ENCODE measurements around the gene CDH10. TPM values are rescaled to one million over a fixed set of nuclear protein-coding genes. Genes with fewer than 3 reads are reported as not detected.

The CDH10 gene
- polyA plus RNA-seq, 2 of the 4 experiments (the other 2 are of a cell fraction) = 0.58 to 0.63 TPM

- Histone ChIP-seq H3K4me1 (no peaks in the 10 kb centered on the region), H3K9me3 (no peaks in the 10 kb centered on the region), H3K4me2 (no peak overlapping the region), H3K27ac (no peak overlapping the region), H3K4me3 (no peak overlapping the region)
- FAIRE-seq (no peak), DNase-seq (ENCODE audit: low read depth in 1 of 2, low spot score in 1 of 2) (peak in 1 of 2 experiments; percentile 24), ATAC-seq (0 out of 6 replicates have a peak, but pooled peaks of 1 of the 2 experiments have one; percentile 26)
- CTCF ChIA-PET = no interaction called here
- TF ChIP-seq RAD21 (conservative IDR thresholded peaks at IDR 0.05 in 1 of 2, IDR thresholded peaks at IDR 0.05 in 1 of 2) = peak in 1 of 2 experiments; percentile 18; a peak in 1 of 5 replicates
- no peak for TF ChIP-seq CBX8 (IDR thresholded peaks at IDR 0.05)
- WGBS (ENCODE audit: missing lambda C conversion rate) = 45% methylated on average over 2 of the region's 2 CpGs
- POLR2A ChIA-PET = no interaction called here
Measured at GRCh38 chr5:24535646-24536045, 109.1 kb downstream of the CDH10 start.

- ChIA-PET POLR2A (no interaction called here), CTCF (no interaction called here)
- FAIRE-seq (no peak), DNase-seq (ENCODE audit: low read depth in 1 of 2, low spot score in 1 of 2) (no peak), ATAC-seq (no peak)
- TF ChIP-seq HOXB13 (CRISPR knock-in tag; IDR thresholded peaks at IDR 0.05; ENCODE audit: low read depth) (no peak), RARB (CRISPR knock-in tag; IDR thresholded peaks at IDR 0.05) (no peak), NPAS2 (CRISPR knock-in tag; IDR thresholded peaks at IDR 0.05; ENCODE audit: borderline replicate concordance) (no peak), NR3C1 (IDR thresholded peaks at IDR 0.05) (no peak), REST (IDR thresholded peaks at IDR 0.05) (no peak), ZNF302 (CRISPR knock-in tag; IDR thresholded peaks at IDR 0.05) (no peak), ATOH8 (CRISPR knock-in tag; IDR thresholded peaks at IDR 0.05; ENCODE audit: low read depth) (no peak), JUNB (IDR thresholded peaks at IDR 0.05) (no peak), HMGXB4 (CRISPR knock-in tag; IDR thresholded peaks at IDR 0.05; ENCODE audit: borderline replicate concordance) (no peak), BCL3 (IDR thresholded peaks at IDR 0.05) (no peak), ELK1 (IDR thresholded peaks at IDR 0.05; ENCODE audit: low read depth, low read length) (no peak)
- Histone ChIP-seq H3K27ac (no peak overlapping the region), H3K4me1 (no peaks in the 10 kb centered on the region), H3K4me3 (no peak overlapping the region), H3K4me2 (no peak overlapping the region), H3K9me3 (no peaks in the 10 kb centered on the region)
- WGBS (ENCODE audit: missing lambda C conversion rate) = 65% methylated on average over 1 of the region's 1 CpG
Measured at GRCh38 chr5:24530906-24531305, 113.9 kb downstream of the CDH10 start.

- Histone ChIP-seq H3K4me3 (no peak overlapping the region), H3K27ac (no peak overlapping the region), H3K4me2 (no peak overlapping the region), H3K9me3 (no peaks in the 10 kb centered on the region), H3K4me1 (no peaks in the 10 kb centered on the region)
- ATAC-seq (no peak), FAIRE-seq (no peak), DNase-seq (ENCODE audit: low read depth in 1 of 2, low spot score in 1 of 2) (no peak)
- CTCF ChIA-PET = no interaction called here
- WGBS (ENCODE audit: missing lambda C conversion rate) = 20% methylated on average over 7 of the region's 7 CpGs
- POLR2A ChIA-PET = no interaction called here
- TF ChIP-seq CEBPB (IDR thresholded peaks at IDR 0.05) = no peak
- no peak for TF ChIP-seq E2F6 (IDR thresholded peaks at IDR 0.05; ENCODE audit: borderline replicate concordance, low read depth)
- no peak for TF ChIP-seq CHD4 (IDR thresholded peaks at IDR 0.05; ENCODE audit: borderline replicate concordance)
- TF ChIP-seq FOSL2 (IDR thresholded peaks at IDR 0.05) = no peak
- TF ChIP-seq FOSL2 (CRISPR knock-in tag; IDR thresholded peaks at IDR 0.05) = no peak
- no peak for TF ChIP-seq ESRRA (IDR thresholded peaks at IDR 0.05; ENCODE audit: borderline replicate concordance, low read length)
- TF ChIP-seq ZC3H11A (IDR thresholded peaks at IDR 0.05) = no peak
- TF ChIP-seq MAZ (IDR thresholded peaks at IDR 0.05; ENCODE audit: borderline replicate concordance, low read depth, low read length) = no peak
- TF ChIP-seq MYC (IDR thresholded peaks at IDR 0.05; ENCODE audit: borderline replicate concordance, low read length) = no peak
- TF ChIP-seq HOXB5 (CRISPR knock-in tag; IDR thresholded peaks at IDR 0.05) = no peak
- TF ChIP-seq EP300 (IDR thresholded peaks at IDR 0.05) = no peak
- no peak for TF ChIP-seq SMC3 (IDR thresholded peaks at IDR 0.05)
- TF ChIP-seq SREBF2 (IDR thresholded peaks at IDR 0.05) = no peak
- TF ChIP-seq ZSCAN20 (CRISPR knock-in tag; IDR thresholded peaks at IDR 0.05) = no peak
- no peak for TF ChIP-seq ZNF302 (CRISPR knock-in tag; IDR thresholded peaks at IDR 0.05)
Measured at GRCh38 chr5:24525414-24525813, 119.4 kb downstream of the CDH10 start.

All from A549 (cell line).